ENCODE results near the gene CDH13. TPM values are rescaled to one million over a fixed set of nuclear protein-coding genes. Genes with fewer than 3 reads are reported as not detected.

CDH13 gene
- total and polyA plus RNA-seq, 2 donors (not counting 1 experiment from before 2014, with no cell fraction given) = 27.6 to 96.7 TPM

- no peak for DNase-seq (ENCODE audit: low read depth in 2 of 2)
- Histone ChIP-seq H3K4me2 (ENCODE audit: extremely low read depth, insufficient read depth, low read length) (no peak overlapping the region), H3K9me3 (ENCODE audit: control insufficient read depth, insufficient read depth, low read depth, low read length) (no peaks in the 10 kb centered on the region), H3K9ac (ENCODE audit: insufficient read depth, low read length) (no peak overlapping the region), H3K27me3 (ENCODE audit: control insufficient read depth, insufficient read depth, low read length) (no peaks in the 10 kb centered on the region), H3K79me2 (ENCODE audit: control insufficient read depth, insufficient read depth, low read length) (no peaks in the 10 kb centered on the region), H4K20me1 (ENCODE audit: control insufficient read depth, extremely low read depth, insufficient read depth, low read length) (no peaks in the 10 kb centered on the region), H3K4me1 (ENCODE audit: control insufficient read depth, extremely low read depth, insufficient read depth, low read length) (peaks cover 2% of the 10 kb centered on the region), H3K27ac (ENCODE audit: insufficient read depth, low read length) (no peak overlapping the region), H3K36me3 (ENCODE audit: control insufficient read depth, insufficient read depth, low read length) (no peaks in the 10 kb centered on the region), H2AFZ (ENCODE audit: low read length) (no peak overlapping the region), H3K4me3 (replicated peaks in 1 of 4; ENCODE audit: control extremely low read depth in 1 of 4, insufficient read depth in 1 of 4, low read depth in 3 of 4, low read length in 4 of 4) (no peak overlapping the region)
- TF ChIP-seq EZH2 (IDR thresholded peaks at IDR 0.05; ENCODE audit: low read length, missing control alignments) (no peak), CTCF (conservative IDR thresholded peaks at IDR 0.05 in 1 of 2, IDR thresholded peaks at IDR 0.05 in 1 of 2; ENCODE audit: low read depth in 1 of 2, low read length in 2 of 2) (no peak)
Measured at GRCh38 chr16:83699817-83700216, 1073.0 kb downstream of the CDH13 start.

DNA sequence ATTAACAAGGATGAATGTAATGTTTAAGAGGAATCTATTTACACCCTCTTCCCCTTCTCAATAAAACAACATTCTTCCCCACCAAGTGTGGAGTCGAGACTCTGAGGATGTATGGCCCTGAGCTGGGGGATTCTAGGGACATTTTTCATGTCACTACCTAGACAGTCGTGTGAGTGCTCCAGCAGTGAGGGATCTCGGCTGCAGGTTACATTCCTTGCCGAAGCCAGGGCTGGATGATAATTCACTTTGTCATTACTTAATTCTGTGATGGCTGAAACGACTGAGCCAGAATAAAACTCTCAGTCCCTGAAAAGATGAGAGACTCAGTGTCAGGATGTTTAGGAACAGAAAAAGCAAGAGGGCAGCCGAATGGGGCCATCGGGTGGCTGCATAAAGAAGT, 1074.1 kb downstream of the CDH13 start:
- Histone ChIP-seq H2AFZ (ENCODE audit: low read length) (no peak overlapping the region), H3K9ac (ENCODE audit: insufficient read depth, low read length) (no peak overlapping the region), H3K4me2 (ENCODE audit: extremely low read depth, insufficient read depth, low read length) (no peak overlapping the region), H3K27me3 (ENCODE audit: control insufficient read depth, insufficient read depth, low read length) (no peaks in the 10 kb centered on the region), H4K20me1 (ENCODE audit: control insufficient read depth, extremely low read depth, insufficient read depth, low read length) (no peaks in the 10 kb centered on the region), H3K79me2 (ENCODE audit: control insufficient read depth, insufficient read depth, low read length) (no peaks in the 10 kb centered on the region), H3K9me3 (ENCODE audit: control insufficient read depth, insufficient read depth, low read depth, low read length) (no peaks in the 10 kb centered on the region), H3K4me1 (ENCODE audit: control insufficient read depth, extremely low read depth, insufficient read depth, low read length) (peaks cover 2% of the 10 kb centered on the region), H3K4me3 (replicated peaks in 1 of 4; ENCODE audit: control extremely low read depth in 1 of 4, insufficient read depth in 1 of 4, low read depth in 3 of 4, low read length in 4 of 4) (no peak overlapping the region), H3K27ac (ENCODE audit: insufficient read depth, low read length) (no peak overlapping the region), H3K36me3 (ENCODE audit: control insufficient read depth, insufficient read depth, low read length) (no peaks in the 10 kb centered on the region)
- no peak for DNase-seq (ENCODE audit: low read depth in 2 of 2)
- no peak for TF ChIP-seq CTCF (conservative IDR thresholded peaks at IDR 0.05 in 1 of 2, IDR thresholded peaks at IDR 0.05 in 1 of 2; ENCODE audit: low read depth in 1 of 2, low read length in 2 of 2)
- no peak for TF ChIP-seq EZH2 (IDR thresholded peaks at IDR 0.05; ENCODE audit: low read length, missing control alignments)

DNA sequence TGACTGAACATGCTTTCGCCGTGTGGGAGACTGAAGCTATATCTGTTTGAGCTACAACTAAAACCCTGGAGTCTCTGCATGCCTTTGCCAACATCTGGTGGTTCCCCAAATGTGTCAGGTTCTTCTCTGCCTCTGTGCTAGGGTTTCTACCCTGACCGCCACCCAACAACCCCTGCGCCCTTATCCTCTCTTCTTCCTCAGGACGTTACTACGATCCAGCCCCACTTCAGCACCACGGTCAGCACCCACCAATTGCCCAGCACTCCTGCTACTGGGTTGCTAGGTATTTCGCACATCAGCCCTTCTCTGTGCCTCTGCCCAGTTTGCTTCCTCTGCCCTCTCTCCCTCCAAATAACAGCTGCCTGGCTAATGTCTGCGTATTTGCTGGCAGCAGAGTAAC, 1074.7 kb downstream of the CDH13 start:
- H3K27me3 ChIP-seq (ENCODE audit: control insufficient read depth, insufficient read depth, low read length) = no peaks in the 10 kb centered on the region
- H3K9ac ChIP-seq (ENCODE audit: insufficient read depth, low read length) = no peak overlapping the region
- no peaks in the 10 kb centered on the region for H3K9me3 ChIP-seq (ENCODE audit: control insufficient read depth, insufficient read depth, low read depth, low read length)
- no peaks in the 10 kb centered on the region for H3K36me3 ChIP-seq (ENCODE audit: control insufficient read depth, insufficient read depth, low read length)
- no peaks in the 10 kb centered on the region for H3K79me2 ChIP-seq (ENCODE audit: control insufficient read depth, insufficient read depth, low read length)
- no peak overlapping the region for H2AFZ ChIP-seq (ENCODE audit: low read length)
- H3K4me2 ChIP-seq (ENCODE audit: extremely low read depth, insufficient read depth, low read length) = no peak overlapping the region
- no peak for TF ChIP-seq CTCF (conservative IDR thresholded peaks at IDR 0.05 in 1 of 2, IDR thresholded peaks at IDR 0.05 in 1 of 2; ENCODE audit: low read depth in 1 of 2, low read length in 2 of 2)
- TF ChIP-seq EZH2 (IDR thresholded peaks at IDR 0.05; ENCODE audit: low read length, missing control alignments) = no peak
- no peak overlapping the region for H3K4me3 ChIP-seq (replicated peaks in 1 of 4; ENCODE audit: control extremely low read depth in 1 of 4, insufficient read depth in 1 of 4, low read depth in 3 of 4, low read length in 4 of 4)
- H3K4me1 ChIP-seq (ENCODE audit: control insufficient read depth, extremely low read depth, insufficient read depth, low read length) = peaks cover 2% of the 10 kb centered on the region
- no peak overlapping the region for H3K27ac ChIP-seq (ENCODE audit: insufficient read depth, low read length)
- no peaks in the 10 kb centered on the region for H4K20me1 ChIP-seq (ENCODE audit: control insufficient read depth, extremely low read depth, insufficient read depth, low read length)
- peak; percentile 33 to 51 for DNase-seq (ENCODE audit: low read depth in 2 of 2)

All from fibroblast of lung (primary cell).